ENCODE data around the gene MAPT.

Gene MAPT

GRCh38 chr17:46059486-46059885 is 165.1 kb downstream of the MAPT start:
- Histone ChIP-seq H3K9ac (ENCODE audit: low read depth, low read length) (no peak overlapping the region), H3K9me3 (ENCODE audit: control insufficient read depth, insufficient read depth, low read length) (no peaks in the 10 kb centered on the region), H3K36me3 (ENCODE audit: control insufficient read depth, insufficient read depth, low read length) (peaks cover 37% of the 10 kb centered on the region), H3K4me3 (ENCODE audit: low read depth, low read length) (no peak overlapping the region), H3K27me3 (ENCODE audit: control insufficient read depth, insufficient read depth, low read length) (no peaks in the 10 kb centered on the region), H3K27ac (ENCODE audit: low read depth, low read length) (no peak overlapping the region), H3K4me1 (ENCODE audit: control insufficient read depth, insufficient read depth, low read length) (peaks cover 23% of the 10 kb centered on the region)

GRCh38 chr17:46060461-46060860 is 166.1 kb downstream of the MAPT start:
- Histone ChIP-seq H3K27ac (ENCODE audit: low read depth, low read length) (no peak overlapping the region), H3K4me3 (ENCODE audit: low read depth, low read length) (no peak overlapping the region), H3K27me3 (ENCODE audit: control insufficient read depth, insufficient read depth, low read length) (no peaks in the 10 kb centered on the region), H3K4me1 (ENCODE audit: control insufficient read depth, insufficient read depth, low read length) (peaks cover 23% of the 10 kb centered on the region), H3K36me3 (ENCODE audit: control insufficient read depth, insufficient read depth, low read length) (peaks cover 44% of the 10 kb centered on the region), H3K9me3 (ENCODE audit: control insufficient read depth, insufficient read depth, low read length) (no peaks in the 10 kb centered on the region), H3K9ac (ENCODE audit: low read depth, low read length) (no peak overlapping the region)

- H3K9me3 ChIP-seq (ENCODE audit: control insufficient read depth, insufficient read depth, low read length): no peaks in the 10 kb centered on the region
- H3K36me3 ChIP-seq (ENCODE audit: control insufficient read depth, insufficient read depth, low read length): peaks cover 51% of the 10 kb centered on the region
- H3K9ac ChIP-seq (ENCODE audit: low read depth, low read length): no peak overlapping the region
- H3K27me3 ChIP-seq (ENCODE audit: control insufficient read depth, insufficient read depth, low read length): no peaks in the 10 kb centered on the region
- peaks cover 23% of the 10 kb centered on the region for H3K4me1 ChIP-seq (ENCODE audit: control insufficient read depth, insufficient read depth, low read length)
- H3K27ac ChIP-seq (ENCODE audit: low read depth, low read length): no peak overlapping the region
- no peak overlapping the region for H3K4me3 ChIP-seq (ENCODE audit: low read depth, low read length)
Observed at GRCh38 chr17:46061435-46061834, 167.1 kb downstream of the MAPT start.

- no peak overlapping the region for H3K27ac ChIP-seq (ENCODE audit: low read depth, low read length)
- no peak overlapping the region for H3K9ac ChIP-seq (ENCODE audit: low read depth, low read length)
- H3K27me3 ChIP-seq (ENCODE audit: control insufficient read depth, insufficient read depth, low read length): no peaks in the 10 kb centered on the region
- peaks cover 6% of the 10 kb centered on the region for H3K4me1 ChIP-seq (ENCODE audit: control insufficient read depth, insufficient read depth, low read length)
- H3K9me3 ChIP-seq (ENCODE audit: control insufficient read depth, insufficient read depth, low read length): no peaks in the 10 kb centered on the region
- no peak overlapping the region for H3K4me3 ChIP-seq (ENCODE audit: low read depth, low read length)
- H3K36me3 ChIP-seq (ENCODE audit: control insufficient read depth, insufficient read depth, low read length): peaks cover 64% of the 10 kb centered on the region
Observed at GRCh38 chr17:46063241-46063640, 168.9 kb downstream of the MAPT start.

- Histone ChIP-seq H3K27me3 (ENCODE audit: control insufficient read depth, insufficient read depth, low read length) (no peaks in the 10 kb centered on the region), H3K4me3 (ENCODE audit: low read depth, low read length) (no peak overlapping the region), H3K4me1 (ENCODE audit: control insufficient read depth, insufficient read depth, low read length) (no peaks in the 10 kb centered on the region), H3K9me3 (ENCODE audit: control insufficient read depth, insufficient read depth, low read length) (no peaks in the 10 kb centered on the region), H3K36me3 (ENCODE audit: control insufficient read depth, insufficient read depth, low read length) (peaks cover 71% of the 10 kb centered on the region), H3K9ac (ENCODE audit: low read depth, low read length) (no peak overlapping the region), H3K27ac (ENCODE audit: low read depth, low read length) (no peak overlapping the region)
Observed at GRCh38 chr17:46064460-46064859, 170.1 kb downstream of the MAPT start.

- Histone ChIP-seq H3K4me1 (ENCODE audit: control insufficient read depth, insufficient read depth, low read length) (peaks cover 39% of the 10 kb centered on the region), H3K27ac (ENCODE audit: low read depth, low read length) (peak overlapping the region; percentile 31), H3K9ac (ENCODE audit: low read depth, low read length) (no peak overlapping the region), H3K4me3 (ENCODE audit: low read depth, low read length) (no peak overlapping the region), H3K27me3 (ENCODE audit: control insufficient read depth, insufficient read depth, low read length) (no peaks in the 10 kb centered on the region), H3K36me3 (ENCODE audit: control insufficient read depth, insufficient read depth, low read length) (peaks cover 47% of the 10 kb centered on the region), H3K9me3 (ENCODE audit: control insufficient read depth, insufficient read depth, low read length) (no peaks in the 10 kb centered on the region)
Observed at GRCh38 chr17:46071796-46072195, 177.4 kb downstream of the MAPT start.

- peaks cover 39% of the 10 kb centered on the region for H3K4me1 ChIP-seq (ENCODE audit: control insufficient read depth, insufficient read depth, low read length)
- H3K9me3 ChIP-seq (ENCODE audit: control insufficient read depth, insufficient read depth, low read length): no peaks in the 10 kb centered on the region
- no peak overlapping the region for H3K27ac ChIP-seq (ENCODE audit: low read depth, low read length)
- peaks cover 44% of the 10 kb centered on the region for H3K36me3 ChIP-seq (ENCODE audit: control insufficient read depth, insufficient read depth, low read length)
- H3K4me3 ChIP-seq (ENCODE audit: low read depth, low read length): no peak overlapping the region
- no peaks in the 10 kb centered on the region for H3K27me3 ChIP-seq (ENCODE audit: control insufficient read depth, insufficient read depth, low read length)
- no peak overlapping the region for H3K9ac ChIP-seq (ENCODE audit: low read depth, low read length)
Observed at GRCh38 chr17:46072998-46073397, 178.6 kb downstream of the MAPT start.

GRCh38 chr17:46074540-46074939 is 180.2 kb downstream of the MAPT start:
- Histone ChIP-seq H3K27ac (ENCODE audit: low read depth, low read length) (no peak overlapping the region), H3K9ac (ENCODE audit: low read depth, low read length) (no peak overlapping the region), H3K4me1 (ENCODE audit: control insufficient read depth, insufficient read depth, low read length) (peaks cover 39% of the 10 kb centered on the region), H3K9me3 (ENCODE audit: control insufficient read depth, insufficient read depth, low read length) (no peaks in the 10 kb centered on the region), H3K36me3 (ENCODE audit: control insufficient read depth, insufficient read depth, low read length) (peaks cover 46% of the 10 kb centered on the region), H3K4me3 (ENCODE audit: low read depth, low read length) (no peak overlapping the region), H3K27me3 (ENCODE audit: control insufficient read depth, insufficient read depth, low read length) (no peaks in the 10 kb centered on the region)
